ENCODE data around the gene AKR1D1.

DNA sequence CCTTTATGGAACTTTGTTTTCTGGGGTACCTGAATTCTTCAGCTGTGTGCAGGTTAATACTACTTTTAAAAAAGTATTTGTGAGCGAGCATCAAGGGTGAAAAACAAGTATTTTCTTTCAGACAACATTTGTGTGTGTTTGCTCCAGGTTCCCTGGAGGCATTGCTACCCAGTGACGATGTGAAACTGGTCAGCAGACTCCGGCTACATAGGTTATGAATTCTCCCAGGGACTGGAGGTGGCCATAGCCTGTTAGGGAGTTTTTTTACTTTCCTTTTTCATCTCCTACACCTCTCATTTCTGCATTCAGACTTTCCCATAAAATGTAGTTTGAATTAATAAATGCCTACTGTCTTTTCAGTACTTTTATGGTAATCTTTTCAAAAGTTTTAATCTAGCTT is 7.6 kb downstream of the AKR1D1 start:
- TF ChIP-seq, protein P1, sequence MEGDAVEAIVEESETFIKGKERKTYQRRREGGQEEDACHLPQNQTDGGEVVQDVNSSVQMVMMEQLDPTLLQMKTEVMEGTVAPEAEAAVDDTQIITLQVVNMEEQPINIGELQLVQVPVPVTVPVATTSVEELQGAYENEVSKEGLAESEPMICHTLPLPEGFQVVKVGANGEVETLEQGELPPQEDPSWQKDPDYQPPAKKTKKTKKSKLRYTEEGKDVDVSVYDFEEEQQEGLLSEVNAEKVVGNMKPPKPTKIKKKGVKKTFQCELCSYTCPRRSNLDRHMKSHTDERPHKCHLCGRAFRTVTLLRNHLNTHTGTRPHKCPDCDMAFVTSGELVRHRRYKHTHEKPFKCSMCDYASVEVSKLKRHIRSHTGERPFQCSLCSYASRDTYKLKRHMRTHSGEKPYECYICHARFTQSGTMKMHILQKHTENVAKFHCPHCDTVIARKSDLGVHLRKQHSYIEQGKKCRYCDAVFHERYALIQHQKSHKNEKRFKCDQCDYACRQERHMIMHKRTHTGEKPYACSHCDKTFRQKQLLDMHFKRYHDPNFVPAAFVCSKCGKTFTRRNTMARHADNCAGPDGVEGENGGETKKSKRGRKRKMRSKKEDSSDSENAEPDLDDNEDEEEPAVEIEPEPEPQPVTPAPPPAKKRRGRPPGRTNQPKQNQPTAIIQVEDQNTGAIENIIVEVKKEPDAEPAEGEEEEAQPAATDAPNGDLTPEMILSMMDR (conservative IDR thresholded peaks at IDR 0.05) = no peak
- no peak for TF ChIP-seq ZFX (IDR thresholded peaks at IDR 0.05)

Measured in C4-2B (cell line).